Colon (tissue), 2 donors: ENCODE data around the gene ZNF331.
A peak's percentile ranks its signal among the peaks of the same experiment; 100 is the strongest.
"Not testable (repeated sequence)": the region's sequence is repeated elsewhere in the genome, so short reads cannot be mapped to it uniquely, and the experiment has no call there.

Experiments used
- FAIRE-seq: peaks from 2 replicates; lab custom pipeline; 2012; peaks lifted over from hg19 to GRCh38; lab: Jason Lieb, UNC
- donor health status: control.
- donor health status: control.

ZNF331 gene

GRCh38 chr19:53537521-53538377, at the start of gene ZNF331:
Gene ZNF331 (plus strand): TSS chr19:53538145. CDS start chr19:53569377, 31,232 bp downstream.
- no peak for FAIRE-seq

- FAIRE-seq = no peak
These were observed 45.8 kb upstream of the ZNF331 start for GRCh38 chr19:53492153-53492552.

GRCh38 chr19:53497311-53498023, 40.5 kb upstream of the ZNF331 start:
- FAIRE-seq = not testable (repeated sequence)

GRCh38 chr19:53498024-53498395, 39.9 kb upstream of the ZNF331 start:
- not testable (repeated sequence) for FAIRE-seq

- FAIRE-seq = not testable (repeated sequence)
These were observed 34.8 kb upstream of the ZNF331 start for GRCh38 chr19:53503151-53503550.

- not testable (repeated sequence) for FAIRE-seq
These were observed 34.1 kb upstream of the ZNF331 start for GRCh38 chr19:53503671-53504364.

- FAIRE-seq = not testable (repeated sequence)
These were observed 33.6 kb upstream of the ZNF331 start for GRCh38 chr19:53504365-53504703.

- no peak for FAIRE-seq
These were observed 33.1 kb upstream of the ZNF331 start for GRCh38 chr19:53504885-53505284.

GRCh38 chr19:53506728-53507127, 31.2 kb upstream of the ZNF331 start:
- FAIRE-seq = no peak

- FAIRE-seq = no peak
These were observed 30.2 kb upstream of the ZNF331 start for GRCh38 chr19:53507523-53508442.

- FAIRE-seq = no peak
These were observed 28.5 kb upstream of the ZNF331 start for GRCh38 chr19:53509443-53509842.

- no peak for FAIRE-seq
These were observed 28.1 kb upstream of the ZNF331 start for GRCh38 chr19:53509845-53510244.

GRCh38 chr19:53511357-53511756, 26.6 kb upstream of the ZNF331 start:
- FAIRE-seq = peak; percentile 68

- FAIRE-seq = no peak
These were observed 26.0 kb upstream of the ZNF331 start for GRCh38 chr19:53511933-53512374.

- not testable (repeated sequence) for FAIRE-seq
These were observed 22.9 kb upstream of the ZNF331 start for GRCh38 chr19:53515047-53515446.

GRCh38 chr19:53517114-53517741, 20.7 kb upstream of the ZNF331 start:
- FAIRE-seq = no peak

- FAIRE-seq = no peak
These were observed 19.8 kb upstream of the ZNF331 start for GRCh38 chr19:53518121-53518520.

GRCh38 chr19:53518716-53519115, 19.2 kb upstream of the ZNF331 start:
- no peak for FAIRE-seq

- no peak for FAIRE-seq
These were observed 18.5 kb upstream of the ZNF331 start for GRCh38 chr19:53519446-53519845.

- FAIRE-seq = no peak
These were observed 17.8 kb upstream of the ZNF331 start for GRCh38 chr19:53520163-53520546.
